Muscle of back (tissue), 11 donors: Measurements from ENCODE around the gene BPIFA1. TPM values are rescaled to one million over a fixed set of nuclear protein-coding genes. Genes with fewer than 3 reads are reported as not detected.

Source experiments
- DNase-seq, 3 donors: peaks; one replicate each; pipeline versions ENCODE4 v3.0.0 to v3.0.0-alpha.2; 2013
- polyA plus RNA-seq, 10 donors: library from polyadenylated mRNA; unstranded; fragments of 120-200 nt; gene quantifications; one replicate each; pipeline ENCODE4 v1.2.1, GENCODE V29; 2013; ENCODE audit not compliant: insufficient read length in 10 of 10

The BPIFA1 gene
- polyA plus RNA-seq, 10 donors: 0.18 TPM; not detected in 9

- DNase-seq: no peak
These were observed 42.0 kb downstream of the BPIFA1 start for GRCh38 chr20:33277471-33278441.

GRCh38 chr20:33278700-33279099 is 42.9 kb downstream of the BPIFA1 start:
- DNase-seq: no peak

GRCh38 chr20:33279261-33279910 is 43.6 kb downstream of the BPIFA1 start:
- no peak for DNase-seq

GRCh38 chr20:33280000-33280680 is 44.3 kb downstream of the BPIFA1 start:
- no peak for DNase-seq

GRCh38 chr20:33280775-33281174 is 45.0 kb downstream of the BPIFA1 start:
- no peak for DNase-seq

GRCh38 chr20:33281550-33282146 is 45.9 kb downstream of the BPIFA1 start:
- no peak for DNase-seq

GRCh38 chr20:33282196-33282934 is 46.6 kb downstream of the BPIFA1 start:
- no peak for DNase-seq

- DNase-seq: no peak
These were observed 47.3 kb downstream of the BPIFA1 start, which contains the start of gene BPIFB1 for GRCh38 chr20:33282991-33283555. Gene BPIFB1, plus strand, starts transcription at chr20:33283214. Its CDS starts 2,860 bp downstream, at chr20:33286074.

GRCh38 chr20:33284284-33284683 is 48.5 kb downstream of the BPIFA1 start:
- DNase-seq: no peak

GRCh38 chr20:33284937-33285336 is 49.1 kb downstream of the BPIFA1 start:
- DNase-seq: no peak

- DNase-seq: no peak
These were observed 50.2 kb downstream of the BPIFA1 start for GRCh38 chr20:33285861-33286495.

GRCh38 chr20:33287884-33288283 is 52.1 kb downstream of the BPIFA1 start:
- DNase-seq: no peak

- DNase-seq: no peak
These were observed 55.1 kb downstream of the BPIFA1 start for GRCh38 chr20:33290852-33291251.

- DNase-seq: no peak
These were observed 55.6 kb downstream of the BPIFA1 start for GRCh38 chr20:33291416-33291815.

- DNase-seq: peak in 2 of 3 donors; percentile 14 to 22
These were observed 56.1 kb downstream of the BPIFA1 start for GRCh38 chr20:33291830-33292355.
